Stimulated activated CD8-positive, alpha-beta memory T cell treated with anti-CD3 and anti-CD28 coated beads, Interleukin-12 subunit alpha, Interleukin-12 subunit beta, amount 100 ng/mL, for 1 hour (primary cell): ENCODE results near the gene DYSF.

Experiments
- DNase-seq: peaks from one replicate; pipeline ENCODE4 v3.0.0-alpha.2; 2020; ENCODE audit warnings: low read depth

The DYSF gene

DNA sequence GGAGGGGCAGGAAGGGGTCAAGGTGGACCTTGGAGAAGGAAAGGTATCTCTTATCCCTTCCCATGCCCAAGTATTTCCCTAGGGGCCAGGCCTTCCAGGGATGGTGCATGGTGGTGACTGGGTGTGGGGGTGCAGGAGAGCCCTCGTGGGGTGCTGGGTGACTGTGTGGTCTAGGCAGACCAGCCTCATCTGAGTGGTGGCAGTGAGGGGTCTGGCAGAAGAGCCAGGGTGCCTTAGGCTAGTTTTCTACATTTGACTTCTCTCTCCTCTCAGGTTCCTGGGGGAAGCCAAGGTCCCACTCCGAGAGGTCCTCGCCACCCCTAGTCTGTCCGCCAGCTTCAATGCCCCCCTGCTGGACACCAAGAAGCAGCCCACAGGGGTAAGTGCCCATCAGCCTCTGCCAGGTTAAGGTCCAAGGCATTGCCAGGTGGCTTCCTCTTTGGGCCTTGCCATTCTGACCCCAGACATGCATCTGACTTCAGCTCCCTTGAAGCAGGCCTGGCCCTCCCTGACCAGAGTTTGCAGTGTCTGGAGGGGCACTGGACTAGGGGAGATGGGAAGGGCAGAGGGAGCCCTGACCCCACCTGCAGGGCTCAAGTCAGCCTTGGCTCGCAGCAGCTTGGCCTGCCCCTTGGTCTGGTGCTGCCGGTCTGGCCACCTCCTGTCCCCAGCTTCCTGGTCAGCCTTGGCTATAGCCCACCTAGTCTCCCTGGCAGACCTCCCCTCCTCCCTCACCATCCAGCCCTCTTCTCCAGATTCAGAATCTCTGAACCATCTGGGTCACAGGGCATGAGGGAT is 49.8 kb downstream of the DYSF start:
- no peak for DNase-seq

DNA sequence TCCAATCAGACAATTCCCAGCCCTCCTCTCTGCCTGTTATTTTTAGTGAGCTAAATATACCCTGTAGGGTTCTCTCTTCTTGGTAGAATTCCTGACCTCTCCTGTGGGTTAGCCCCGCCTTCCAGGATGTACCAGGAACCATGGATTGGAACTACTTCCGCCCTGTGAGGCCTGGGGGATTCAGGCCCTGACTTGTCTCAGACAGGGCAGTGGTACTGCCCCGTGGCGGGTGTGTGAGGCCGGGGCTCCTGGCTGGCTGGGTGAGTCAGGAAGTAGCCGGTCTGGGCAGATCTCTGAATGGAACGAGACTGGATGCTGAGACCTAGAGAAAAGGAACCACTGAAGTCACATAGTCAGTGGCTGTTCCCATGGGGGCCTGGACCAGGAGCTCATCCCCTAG is 50.5 kb downstream of the DYSF start:
- no peak for DNase-seq

DNA sequence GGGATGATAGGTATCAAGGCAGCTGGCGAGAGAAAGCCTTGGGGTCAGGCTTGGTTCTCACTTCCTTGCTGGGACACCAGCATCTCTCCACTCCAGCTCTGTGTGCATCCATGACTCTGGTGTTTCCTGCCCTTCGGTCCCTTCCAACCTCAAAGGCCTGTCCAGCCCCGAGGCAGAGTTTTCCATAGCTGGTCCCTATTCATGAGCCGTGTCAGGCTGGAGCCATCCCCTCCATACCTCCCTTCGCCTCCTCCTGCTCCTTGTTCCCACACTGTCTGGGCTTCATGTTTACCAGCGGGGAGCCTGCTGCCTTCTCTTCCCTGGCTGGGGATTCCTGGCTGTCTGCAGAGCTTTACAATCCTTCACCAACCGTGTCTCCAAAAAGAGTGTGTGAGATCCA is 51.2 kb downstream of the DYSF start:
- DNase-seq: no peak

- DNase-seq: no peak
Observed at GRCh38 chr2:71505086-71505769, 51.9 kb downstream of the DYSF start.

DNA sequence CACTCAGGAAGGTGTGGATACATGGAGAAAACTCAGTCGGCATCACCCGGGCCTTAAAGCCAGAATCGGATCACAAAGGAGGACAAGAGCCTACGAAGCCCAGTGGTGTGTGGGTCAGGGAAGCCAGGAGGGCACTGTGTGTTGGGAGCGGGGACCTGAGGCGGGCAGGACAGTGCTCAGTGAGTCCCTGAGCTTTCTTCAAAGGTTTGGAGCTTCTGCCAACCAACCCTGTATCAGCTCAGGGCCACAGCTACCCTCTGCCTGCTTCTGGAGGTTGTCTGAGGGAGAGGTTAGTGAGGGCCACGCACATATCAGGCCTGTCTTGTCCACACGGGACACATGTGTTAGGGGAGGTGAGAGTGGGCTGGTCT is 52.4 kb downstream of the DYSF start:
- DNase-seq: no peak

- DNase-seq: no peak
Observed at GRCh38 chr2:71506222-71507153, 53.1 kb downstream of the DYSF start.

DNA sequence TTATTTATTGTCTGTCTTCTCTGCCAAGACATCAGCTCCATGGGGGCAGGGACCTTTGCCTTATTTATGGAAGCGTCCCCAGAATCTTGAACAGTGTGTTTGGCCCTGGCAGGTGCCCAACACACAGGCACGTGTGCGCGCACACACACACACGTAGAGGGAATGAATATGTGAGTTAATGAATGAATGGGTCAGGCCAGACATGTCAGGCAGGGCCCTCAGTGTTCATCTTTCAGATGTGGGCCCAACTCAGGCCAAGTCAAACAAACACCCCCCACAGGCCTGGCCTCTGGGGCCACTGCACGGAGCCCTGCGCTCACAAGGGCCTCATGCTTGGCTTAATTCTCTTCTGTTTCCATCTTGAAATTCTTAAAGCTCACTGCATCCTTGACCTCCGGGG is 54.1 kb downstream of the DYSF start:
- no peak for DNase-seq

DNA sequence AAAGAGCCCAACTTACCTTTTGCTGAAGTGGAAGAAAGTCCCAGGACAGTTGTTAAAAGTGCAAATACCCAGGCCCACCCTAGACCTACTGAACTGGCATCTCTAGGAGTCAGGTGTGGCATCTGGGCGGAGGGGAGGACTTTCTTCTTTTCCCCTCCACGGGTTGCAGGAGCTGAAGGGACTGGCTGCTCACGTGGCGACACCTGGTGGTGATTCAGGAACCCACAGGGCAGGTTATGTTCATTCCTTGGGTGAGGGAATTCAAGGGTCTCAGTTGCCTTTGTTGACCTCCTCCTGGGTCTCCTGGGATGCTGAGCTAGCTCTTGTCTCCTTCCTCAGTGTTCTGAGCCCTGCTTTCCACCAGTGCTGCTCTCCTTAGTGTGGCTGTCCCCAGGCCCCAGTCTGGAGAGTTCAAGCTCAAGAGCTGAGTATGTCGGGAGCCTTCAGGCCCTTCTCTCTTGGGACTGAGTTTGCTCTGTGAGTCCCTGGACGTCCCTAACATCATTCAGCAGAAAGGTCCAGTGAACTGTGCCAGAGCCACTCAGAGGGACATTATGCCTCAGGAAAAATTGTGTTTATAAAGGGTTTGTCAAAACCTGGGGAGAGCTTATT is 56.9 kb downstream of the DYSF start:
- DNase-seq: peak; percentile 61

- no peak for DNase-seq
Observed at GRCh38 chr2:71510938-71511337, 57.6 kb downstream of the DYSF start.

DNA sequence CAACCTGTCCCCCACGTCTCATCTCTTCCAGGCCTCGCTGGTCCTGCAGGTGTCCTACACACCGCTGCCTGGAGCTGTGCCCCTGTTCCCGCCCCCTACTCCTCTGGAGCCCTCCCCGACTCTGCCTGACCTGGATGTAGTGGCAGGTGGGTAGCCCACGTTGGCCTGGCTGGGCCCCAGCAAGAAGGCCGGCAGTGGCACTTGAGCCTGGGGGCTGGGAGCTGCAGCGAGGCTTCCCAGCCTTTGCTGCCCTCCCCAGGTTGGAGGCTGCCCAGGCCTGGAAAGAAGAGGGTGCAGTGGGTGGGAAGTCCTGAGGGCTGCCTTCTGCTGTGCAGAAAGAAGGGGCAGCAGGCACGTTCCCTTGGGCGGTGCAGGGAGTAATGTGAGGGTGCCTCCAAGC is 58.4 kb downstream of the DYSF start:
- no peak for DNase-seq

GRCh38 chr2:71512386-71512785 is 59.0 kb downstream of the DYSF start:
- no peak for DNase-seq

- no peak for DNase-seq
Observed at GRCh38 chr2:71513096-71513495, 59.7 kb downstream of the DYSF start.

DNA sequence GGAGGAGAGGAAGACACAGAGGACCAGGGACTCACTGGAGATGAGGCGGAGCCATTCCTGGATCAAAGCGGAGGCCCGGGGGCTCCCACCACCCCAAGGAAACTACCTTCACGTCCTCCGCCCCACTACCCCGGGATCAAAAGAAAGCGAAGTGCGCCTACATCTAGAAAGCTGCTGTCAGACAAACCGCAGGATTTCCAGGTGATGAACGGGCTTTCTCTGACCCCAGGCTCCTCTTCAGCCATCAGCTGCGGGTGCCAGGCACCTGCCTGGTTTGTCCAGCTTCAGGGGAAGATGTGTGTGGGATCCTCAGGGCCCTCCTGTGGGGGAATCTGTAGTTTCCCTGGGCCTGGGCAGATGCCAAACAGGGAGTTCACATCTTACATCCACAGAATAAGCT is 60.4 kb downstream of the DYSF start:
- no peak for DNase-seq

- DNase-seq: no peak
Observed at GRCh38 chr2:71516253-71516888, 63.0 kb downstream of the DYSF start.

GRCh38 chr2:71517851-71518250 is 64.5 kb downstream of the DYSF start:
- DNase-seq: no peak

GRCh38 chr2:71521436-71521950 is 68.1 kb downstream of the DYSF start:
- no peak for DNase-seq

DNA sequence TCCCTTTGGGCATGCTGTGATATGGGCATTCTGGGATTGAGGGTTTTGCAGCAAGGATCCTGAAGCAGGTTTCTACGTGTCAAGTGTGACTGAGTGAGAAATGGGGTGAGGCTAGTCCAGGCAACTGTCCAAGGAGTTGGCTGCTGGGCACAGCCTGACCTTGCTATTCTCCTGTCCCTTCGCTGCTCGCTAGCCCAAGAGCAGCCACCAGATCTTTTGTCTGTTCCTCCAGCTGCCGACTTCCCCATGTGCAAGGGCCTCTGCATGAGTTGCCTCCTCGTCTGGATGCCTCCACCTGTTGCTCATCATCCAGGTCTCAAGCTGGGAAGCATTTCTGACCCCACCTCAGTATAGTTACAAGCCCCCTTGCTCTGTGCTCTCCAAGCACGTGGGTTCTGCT is 71.1 kb downstream of the DYSF start:
- no peak for DNase-seq

DNA sequence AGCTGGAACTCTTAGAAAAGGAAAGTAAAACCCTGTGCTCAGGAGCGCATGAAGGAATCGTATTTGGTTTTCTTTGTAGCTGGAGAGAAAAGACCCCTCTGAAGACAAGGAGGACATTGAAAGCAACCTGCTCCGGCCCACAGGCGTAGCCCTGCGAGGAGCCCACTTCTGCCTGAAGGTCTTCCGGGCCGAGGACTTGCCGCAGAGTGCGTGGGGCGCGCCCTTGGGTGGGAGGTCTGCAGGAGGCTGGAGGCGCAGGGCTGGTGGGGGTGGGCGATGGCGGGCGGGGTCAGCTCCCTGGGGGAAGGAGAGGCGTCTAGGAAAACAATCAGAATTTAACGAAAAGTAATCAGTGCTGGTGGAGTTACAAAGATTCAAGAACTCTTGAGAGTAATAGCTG is 72.8 kb downstream of the DYSF start:
- DNase-seq: no peak

DNA sequence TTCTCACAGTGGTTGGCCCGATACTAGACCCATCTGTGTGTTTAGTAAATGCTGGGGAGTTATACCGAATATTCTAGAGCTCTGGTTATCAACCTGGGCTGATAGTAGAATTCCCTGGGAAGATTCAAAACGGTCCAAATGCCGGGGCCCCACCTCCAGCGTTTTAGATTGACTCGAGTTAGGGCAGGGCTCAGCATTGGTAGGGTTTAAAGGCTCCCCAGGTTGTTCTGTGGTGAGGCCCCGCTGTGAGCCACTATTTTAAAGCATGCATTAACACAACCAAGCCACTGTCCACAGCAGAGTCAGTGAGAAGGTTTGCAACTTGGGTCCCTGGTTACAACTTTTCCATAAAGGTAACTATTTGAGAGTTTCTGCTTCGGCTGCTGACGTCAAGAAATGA is 73.6 kb downstream of the DYSF start:
- no peak for DNase-seq

DNA sequence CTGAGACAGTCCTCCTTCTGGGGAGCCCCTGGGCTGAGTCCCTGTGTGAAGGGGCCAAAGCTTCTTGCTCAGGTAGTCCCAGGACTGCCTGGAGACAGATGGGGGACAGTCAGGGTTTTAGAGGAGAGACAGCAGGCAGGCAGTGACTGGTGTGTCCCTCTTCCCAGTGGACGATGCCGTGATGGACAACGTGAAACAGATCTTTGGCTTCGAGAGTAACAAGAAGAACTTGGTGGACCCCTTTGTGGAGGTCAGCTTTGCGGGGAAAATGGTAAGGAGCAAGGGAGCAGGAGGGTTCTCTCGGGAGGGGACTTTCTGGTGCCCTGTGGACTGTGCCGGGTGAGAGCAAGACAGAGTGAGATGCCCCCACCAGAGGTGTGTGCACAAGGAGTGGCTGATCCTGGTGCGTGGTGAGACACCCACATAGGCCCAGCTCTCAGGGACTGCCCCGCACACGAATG is 74.8 kb downstream of the DYSF start:
- no peak for DNase-seq

- DNase-seq: no peak
Observed at GRCh38 chr2:71528749-71529148, 75.4 kb downstream of the DYSF start.
